ENCODE results near the gene TTC32.

Gene TTC32

GRCh38 chr2:19854596-19855541 lies 46.9 kb downstream of the TTC32 start:
- no peak for DNase-seq (ENCODE audit: low read depth in 4 of 4, low spot score in 1 of 4)

GRCh38 chr2:19851116-19851695 lies 50.6 kb downstream of the TTC32 start:
- DNase-seq (ENCODE audit: low read depth in 4 of 4, low spot score in 1 of 4): no peak

GRCh38 chr2:19850056-19851050 lies 51.4 kb downstream of the TTC32 start:
- no peak for DNase-seq (ENCODE audit: low read depth in 4 of 4, low spot score in 1 of 4)

GRCh38 chr2:19848952-19849351 lies 52.8 kb downstream of the TTC32 start:
- DNase-seq (ENCODE audit: low read depth in 4 of 4, low spot score in 1 of 4): no peak

- DNase-seq (ENCODE audit: low read depth in 4 of 4, low spot score in 1 of 4): no peak
These were observed 53.6 kb downstream of the TTC32 start for GRCh38 chr2:19848029-19848750.

- no peak for DNase-seq (ENCODE audit: low read depth in 4 of 4, low spot score in 1 of 4)
These were observed 54.3 kb downstream of the TTC32 start for GRCh38 chr2:19847486-19847885.

Measured in stimulated activated CD4-positive, alpha-beta T cell treated with anti-CD3 and anti-CD28 coated beads, Interleukin-1b, Interleukin-23, amount 100 ng/mL, for 24 hours (primary cell).